Kidney tubule cell (primary cell): ENCODE measurements around the gene ABHD15.
A peak's percentile ranks its signal among the peaks of the same experiment; 100 is the strongest.

ENCODE experiments used
- DNase-seq: peaks from one replicate; pipeline ENCODE4 v3.0.0-alpha.2; 2018; ENCODE audit warnings: low spot score

ABHD15 gene, protein sequence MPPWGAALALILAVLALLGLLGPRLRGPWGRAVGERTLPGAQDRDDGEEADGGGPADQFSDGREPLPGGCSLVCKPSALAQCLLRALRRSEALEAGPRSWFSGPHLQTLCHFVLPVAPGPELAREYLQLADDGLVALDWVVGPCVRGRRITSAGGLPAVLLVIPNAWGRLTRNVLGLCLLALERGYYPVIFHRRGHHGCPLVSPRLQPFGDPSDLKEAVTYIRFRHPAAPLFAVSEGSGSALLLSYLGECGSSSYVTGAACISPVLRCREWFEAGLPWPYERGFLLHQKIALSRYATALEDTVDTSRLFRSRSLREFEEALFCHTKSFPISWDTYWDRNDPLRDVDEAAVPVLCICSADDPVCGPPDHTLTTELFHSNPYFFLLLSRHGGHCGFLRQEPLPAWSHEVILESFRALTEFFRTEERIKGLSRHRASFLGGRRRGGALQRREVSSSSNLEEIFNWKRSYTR

DNA sequence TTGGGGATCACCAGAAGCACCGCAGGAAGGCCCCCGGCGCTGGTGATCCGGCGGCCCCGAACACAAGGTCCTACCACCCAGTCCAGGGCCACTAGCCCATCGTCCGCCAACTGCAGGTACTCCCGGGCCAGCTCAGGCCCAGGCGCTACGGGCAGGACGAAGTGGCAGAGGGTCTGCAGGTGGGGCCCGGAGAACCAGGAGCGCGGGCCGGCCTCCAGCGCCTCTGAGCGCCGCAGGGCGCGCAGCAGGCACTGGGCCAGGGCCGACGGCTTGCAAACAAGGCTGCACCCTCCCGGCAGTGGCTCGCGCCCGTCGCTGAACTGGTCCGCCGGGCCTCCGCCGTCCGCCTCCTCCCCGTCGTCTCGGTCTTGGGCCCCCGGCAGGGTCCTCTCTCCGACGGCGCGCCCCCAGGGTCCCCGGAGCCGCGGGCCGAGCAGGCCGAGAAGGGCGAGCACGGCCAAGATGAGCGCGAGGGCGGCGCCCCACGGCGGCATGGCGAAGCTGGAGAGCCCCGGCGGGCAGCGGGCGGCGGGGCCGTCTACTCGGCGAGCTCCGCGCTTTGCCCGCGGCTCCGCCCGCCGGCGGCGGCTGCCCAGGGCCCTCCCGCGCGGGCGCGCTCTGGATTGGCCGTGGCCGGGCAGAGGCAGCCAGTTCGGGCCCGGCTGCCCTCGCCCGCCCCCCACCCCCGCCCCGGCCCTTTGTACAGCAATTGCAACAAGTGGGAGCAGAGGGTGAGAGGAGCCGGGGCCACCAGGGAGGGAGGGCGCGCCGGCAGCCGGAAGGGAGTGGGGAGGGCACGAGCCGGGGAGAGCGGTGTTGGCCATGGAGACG is at the start of gene ABHD15:
Gene ABHD15 (minus strand): TSS at position 565 of the 831 bp plus-strand sequence. CDS start 71 bp downstream, at position 494.
- DNase-seq, result peak; percentile 87

DNA sequence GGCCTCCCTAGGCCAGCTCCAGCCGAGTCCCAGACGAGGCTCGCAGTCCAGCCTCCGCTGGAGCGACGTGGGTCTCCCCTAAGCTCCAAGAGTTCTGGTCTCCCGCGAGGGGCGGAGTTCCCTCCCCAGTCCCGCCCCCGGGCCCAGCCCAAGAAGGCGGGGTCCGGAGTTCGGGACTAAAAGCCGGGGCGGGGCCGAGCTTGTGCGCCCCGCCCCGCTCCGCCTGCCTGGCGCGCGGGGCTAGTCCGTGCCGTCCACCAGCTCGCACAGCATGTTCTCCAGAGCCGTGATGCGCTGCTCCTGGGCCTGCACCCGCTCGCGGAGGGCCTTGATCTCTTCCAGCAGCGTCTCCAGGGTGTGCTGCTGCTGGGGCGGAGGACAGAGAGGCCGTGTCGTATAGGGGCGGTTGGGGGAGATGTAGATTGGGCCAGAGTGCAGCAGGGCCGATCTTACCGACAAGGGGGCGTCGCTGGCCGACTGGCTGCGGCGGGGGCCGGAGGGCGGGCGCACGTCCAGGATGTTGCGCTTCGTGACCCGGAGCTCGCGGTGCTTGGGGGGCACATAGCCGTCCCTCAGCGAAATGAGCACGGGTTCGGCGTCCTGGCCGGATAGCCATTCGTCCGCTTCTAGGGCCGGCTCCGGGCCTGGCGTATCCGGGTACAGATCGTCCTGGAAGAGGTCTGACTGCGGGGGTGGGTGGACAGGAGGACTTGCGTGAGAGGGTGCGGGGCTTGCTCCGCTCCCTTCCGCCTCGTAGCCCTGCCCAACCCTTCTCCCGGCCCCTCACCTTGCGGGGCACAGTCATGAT is 48.9 kb upstream of the ABHD15 start:
- peak; percentile 80 for DNase-seq

DNA sequence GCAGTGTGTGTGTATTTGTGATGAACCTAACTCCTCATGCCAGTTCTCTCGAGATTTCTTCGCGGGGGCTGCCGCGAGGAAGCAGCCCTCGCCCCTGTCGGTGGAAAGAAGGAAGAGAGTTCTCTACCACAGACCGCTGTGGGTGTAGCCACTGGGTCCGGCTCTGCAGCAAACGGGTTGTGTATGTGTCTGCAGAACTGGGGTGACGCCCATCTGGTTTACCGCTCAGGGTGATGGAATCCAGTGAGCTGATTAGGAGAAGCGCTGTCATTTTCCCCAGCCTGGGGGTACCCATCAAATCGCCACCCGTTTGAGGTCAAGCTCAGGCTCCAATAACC is 48.2 kb upstream of the ABHD15 start:
- DNase-seq, result no peak

DNA sequence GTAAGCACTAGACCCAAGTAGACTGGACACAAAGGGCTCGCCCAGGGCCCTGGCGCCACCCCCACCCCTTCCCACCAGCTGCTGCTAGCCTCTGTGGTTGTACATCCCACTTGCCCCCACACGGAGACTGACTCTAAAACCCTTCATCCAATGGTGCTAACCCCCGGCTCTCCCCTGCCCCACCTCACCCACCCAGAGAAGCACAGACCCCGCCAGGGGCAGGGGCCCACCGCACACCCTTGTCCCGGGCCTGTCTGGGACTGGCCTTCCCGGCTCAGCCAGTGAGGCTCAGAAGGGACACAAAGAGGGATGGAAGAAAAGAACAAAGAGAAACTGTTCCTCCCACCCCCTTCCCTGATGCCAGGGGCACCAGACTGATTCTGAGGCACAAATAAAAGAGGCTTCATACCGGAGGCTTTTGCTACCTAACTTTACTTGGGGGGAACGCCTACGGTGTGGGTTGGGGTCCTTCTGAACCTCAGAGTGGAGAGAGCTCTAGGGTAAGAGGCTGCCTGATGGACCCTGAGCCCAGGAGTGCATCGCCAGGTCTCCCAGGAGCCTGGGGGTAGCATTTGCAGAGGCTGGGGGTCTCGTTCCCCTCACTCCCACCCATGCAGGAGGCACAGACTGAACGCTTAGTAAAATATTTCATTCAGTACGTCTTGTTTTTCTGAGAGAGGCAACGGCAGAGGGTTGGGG is 47.7 kb upstream of the ABHD15 start:
- no peak for DNase-seq

DNA sequence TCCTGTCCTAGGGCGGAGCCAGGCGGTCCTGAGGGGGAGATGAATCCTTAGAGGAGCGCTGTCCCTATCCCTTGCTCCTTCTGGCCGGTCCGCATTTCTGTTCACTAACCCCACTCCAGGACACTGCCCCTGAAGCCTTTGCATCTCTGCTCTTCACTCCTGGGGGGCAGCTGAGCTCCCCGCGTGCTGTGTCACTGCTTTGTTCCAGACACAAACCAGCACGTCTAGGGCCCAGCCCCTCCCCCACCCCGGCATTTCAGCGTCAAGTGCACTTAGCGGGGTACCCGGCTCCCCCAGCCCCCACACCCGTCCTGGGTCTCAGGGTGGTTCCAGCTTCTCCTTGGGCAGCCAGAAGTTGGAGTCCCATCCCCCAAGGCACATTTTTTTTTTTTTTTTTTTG is 47.0 kb upstream of the ABHD15 start:
- no peak for DNase-seq

DNA sequence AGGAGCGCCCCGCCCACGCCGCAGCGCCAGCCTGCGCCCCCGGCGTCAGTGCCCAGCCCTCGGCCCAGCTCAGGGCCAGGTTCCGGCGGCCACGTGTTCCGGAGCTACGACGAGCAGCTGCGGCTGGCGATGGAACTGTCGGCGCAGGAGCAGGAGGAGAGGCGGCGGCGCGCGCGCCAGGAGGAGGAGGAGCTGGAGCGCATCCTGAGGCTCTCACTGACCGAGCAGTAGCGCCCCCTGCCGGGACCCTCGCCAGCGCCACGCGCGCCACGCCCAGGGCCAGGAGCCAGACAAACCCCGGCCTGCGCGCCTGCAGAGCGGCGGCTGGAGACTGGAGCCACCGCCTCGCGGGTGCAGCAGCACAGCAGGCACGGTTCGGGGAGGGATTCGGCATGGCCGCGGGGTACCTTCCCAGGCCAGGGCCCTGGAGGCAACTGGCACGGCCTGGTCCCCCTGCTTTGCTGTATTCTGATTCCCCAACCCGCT is 46.6 kb upstream of the ABHD15 start:
- peak; percentile 89 for DNase-seq

DNA sequence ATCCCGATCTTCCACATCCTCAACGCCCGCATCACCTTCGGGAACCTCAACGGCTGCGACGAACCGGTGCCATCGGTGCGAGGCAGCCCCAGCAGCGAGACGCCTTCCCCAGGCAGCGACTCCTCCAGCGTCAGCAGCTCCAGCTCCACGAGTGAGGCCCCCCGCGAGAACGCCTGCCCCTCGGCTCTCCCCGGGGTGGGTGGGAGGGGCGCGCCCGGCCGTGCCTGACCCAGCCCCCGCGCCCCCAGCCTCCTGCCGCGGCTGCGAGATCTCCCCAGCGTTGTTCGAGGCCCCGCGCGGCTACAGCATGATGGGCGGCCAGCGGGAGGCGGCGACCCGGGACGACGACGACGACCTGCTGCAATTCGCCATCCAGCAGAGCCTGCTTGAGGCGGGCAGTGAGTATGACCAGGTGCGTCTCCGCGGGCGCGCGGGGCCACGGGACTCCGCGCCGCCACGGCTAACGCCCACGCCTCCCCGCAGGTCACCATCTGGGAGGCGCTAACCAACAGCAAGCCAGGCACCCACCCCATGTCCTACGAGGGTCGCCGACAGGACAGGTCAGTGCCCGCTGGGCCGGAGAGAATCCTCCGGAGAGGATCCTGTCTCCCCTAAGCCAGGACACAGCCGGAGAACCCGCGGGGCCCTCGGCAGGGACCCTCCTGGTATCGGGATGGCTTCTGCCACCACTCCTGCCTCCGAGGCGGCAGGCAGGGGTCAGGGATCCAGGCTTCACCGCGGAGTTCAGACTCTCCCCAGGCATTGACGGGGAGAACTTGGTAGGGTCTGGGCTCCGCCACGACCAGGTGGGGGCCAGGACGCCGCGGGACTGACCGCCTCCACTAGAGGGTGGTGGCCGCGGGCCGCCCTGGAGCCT is 45.8 kb upstream of the ABHD15 start:
- no peak for DNase-seq

DNA sequence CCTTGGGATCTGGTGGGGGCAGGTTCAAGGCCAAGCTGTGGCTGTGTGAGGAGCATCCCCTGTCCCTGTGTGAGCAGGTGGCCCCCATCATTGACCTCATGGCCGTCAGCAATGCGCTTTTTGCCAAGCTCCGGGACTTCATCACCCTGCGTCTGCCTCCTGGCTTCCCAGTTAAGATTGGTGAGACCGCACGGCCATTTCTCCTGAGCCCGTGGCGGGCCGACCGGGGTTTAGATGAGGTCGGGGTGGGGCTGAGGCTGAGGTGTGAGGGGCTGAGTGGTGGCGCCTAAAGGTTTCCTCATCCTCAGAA is 45.2 kb upstream of the ABHD15 start:
- DNase-seq, result no peak

DNA sequence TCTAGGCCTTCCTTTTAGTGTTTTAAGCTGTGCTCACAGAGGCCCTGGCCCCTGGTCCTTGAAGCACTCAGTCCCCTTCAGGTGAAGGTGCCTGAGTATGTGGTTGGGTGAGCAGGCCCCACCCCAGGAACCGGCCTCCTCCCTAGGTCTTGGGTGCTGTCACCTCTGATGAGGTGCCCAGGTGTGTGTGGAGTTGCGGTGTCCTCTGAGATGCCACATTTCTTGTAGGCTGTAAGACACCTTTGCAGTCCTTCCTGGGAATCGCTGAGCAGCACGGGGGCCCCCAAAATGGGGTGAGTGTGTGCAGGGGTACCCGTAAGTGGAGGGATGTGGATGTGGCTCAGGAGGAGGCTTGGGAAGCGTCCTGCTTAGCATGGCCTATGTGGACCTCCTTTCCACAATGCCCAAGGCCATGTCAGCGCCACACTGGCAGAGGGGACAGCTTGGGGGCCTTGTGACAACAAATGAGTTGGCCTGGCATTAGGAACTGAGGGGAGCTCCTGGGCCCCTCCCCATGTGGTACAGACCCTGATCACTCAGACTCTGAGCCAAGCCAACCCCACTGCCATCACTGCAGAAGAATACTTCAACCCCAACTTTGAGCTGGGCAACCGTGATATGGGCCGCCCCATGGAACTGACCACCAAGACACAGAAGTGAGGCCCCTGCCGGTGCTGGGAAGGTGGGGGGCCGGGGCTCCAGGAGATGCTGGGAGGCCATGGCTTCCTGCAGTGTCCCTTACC is 44.7 kb upstream of the ABHD15 start:
- DNase-seq, result no peak

DNA sequence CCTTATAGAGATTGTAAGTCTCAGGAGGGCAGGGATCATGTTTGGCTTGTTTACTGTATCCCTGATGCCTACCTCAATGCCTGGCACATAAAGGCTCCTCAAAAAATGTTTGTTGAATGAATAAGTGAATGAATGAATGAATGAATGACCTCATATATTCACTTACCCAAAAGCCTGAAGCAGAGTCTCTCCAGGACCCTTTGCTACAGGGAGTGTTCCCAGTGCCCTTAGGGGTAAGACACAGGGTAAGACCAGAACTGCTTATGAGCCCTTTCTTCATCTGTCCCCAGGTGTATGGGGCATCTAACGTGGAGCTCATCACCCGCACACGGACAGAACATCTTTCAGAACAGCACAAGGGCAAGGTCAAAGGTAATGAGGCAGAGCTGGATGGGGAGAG is 43.6 kb upstream of the ABHD15 start:
- DNase-seq, result no peak

DNA sequence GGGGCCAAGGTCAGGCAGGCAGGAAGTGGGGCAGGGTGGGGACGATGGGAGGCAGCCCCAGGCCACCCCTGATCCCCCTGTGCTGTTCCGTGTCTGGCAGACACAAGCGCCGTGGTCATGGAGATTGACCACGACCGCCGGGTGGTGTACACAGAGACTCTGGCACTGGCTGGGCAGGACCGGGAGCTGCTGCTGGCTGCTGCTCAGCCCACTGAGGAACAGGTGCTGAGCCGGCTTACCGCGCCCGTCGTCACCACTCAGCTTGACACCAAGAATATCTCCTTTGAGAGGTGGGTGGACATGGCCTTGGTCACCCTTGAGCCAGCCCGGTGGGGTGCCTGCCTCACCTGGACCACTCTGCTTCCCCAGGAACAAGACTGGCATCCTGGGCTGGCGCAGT is 42.1 kb upstream of the ABHD15 start:
- DNase-seq, result no peak

DNA sequence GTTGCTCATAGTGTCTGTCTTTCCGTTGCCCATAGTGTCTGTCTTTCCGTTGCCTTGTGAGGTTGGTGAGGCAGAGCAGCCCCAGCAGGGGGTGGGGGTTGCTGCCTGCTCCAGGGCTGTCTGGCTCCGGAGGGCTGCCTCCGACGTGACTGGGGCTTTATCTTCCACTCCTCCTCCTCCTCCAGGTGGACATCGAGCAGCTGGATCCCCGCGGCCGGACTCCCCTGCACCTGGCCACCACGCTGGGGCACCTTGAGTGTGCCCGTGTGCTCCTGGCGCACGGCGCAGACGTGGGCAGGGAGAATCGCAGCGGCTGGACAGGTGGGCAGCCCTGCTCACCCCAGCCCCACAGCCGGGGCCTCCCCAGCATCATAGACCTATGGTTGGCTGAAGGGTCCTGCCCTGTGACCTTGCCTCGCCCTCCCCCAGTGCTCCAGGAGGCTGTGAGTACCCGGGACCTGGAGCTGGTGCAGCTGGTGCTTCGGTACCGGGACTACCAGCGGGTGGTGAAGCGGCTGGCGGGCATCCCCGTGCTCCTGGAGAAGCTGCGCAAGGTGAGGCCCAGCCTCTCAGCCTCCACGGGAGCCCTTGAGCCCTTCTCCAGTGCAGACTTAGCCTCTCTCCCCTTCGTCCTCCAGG is 40.8 kb upstream of the ABHD15 start:
- DNase-seq, result no peak

DNA sequence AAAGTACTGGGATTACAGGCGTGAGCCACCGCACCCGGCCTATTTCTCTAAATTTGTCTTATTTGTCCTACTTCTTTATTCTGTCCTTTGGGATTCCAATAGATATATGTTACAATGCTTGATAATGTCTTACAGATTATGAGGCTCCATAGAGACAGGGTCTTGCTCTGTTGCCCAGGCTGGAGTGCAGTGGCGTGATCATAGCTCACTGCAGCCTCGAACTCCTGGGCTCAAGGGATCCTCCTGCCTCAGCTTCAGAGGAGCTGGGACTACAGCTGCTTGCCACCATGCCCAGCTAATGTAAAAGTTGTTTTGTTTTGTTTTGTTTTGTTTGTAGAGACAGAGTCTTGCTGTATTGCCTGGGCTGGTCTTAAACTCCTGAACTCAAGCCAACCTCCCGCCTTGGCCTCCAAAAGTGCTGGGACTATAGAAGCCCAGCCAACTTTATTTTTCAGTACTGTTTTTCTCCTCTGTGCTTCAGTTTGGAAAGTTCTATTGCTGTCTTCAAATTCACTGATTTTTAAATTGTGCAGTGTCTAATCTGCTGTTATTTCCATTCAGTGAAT is 36.4 kb upstream of the ABHD15 start:
- DNase-seq, result no peak

DNA sequence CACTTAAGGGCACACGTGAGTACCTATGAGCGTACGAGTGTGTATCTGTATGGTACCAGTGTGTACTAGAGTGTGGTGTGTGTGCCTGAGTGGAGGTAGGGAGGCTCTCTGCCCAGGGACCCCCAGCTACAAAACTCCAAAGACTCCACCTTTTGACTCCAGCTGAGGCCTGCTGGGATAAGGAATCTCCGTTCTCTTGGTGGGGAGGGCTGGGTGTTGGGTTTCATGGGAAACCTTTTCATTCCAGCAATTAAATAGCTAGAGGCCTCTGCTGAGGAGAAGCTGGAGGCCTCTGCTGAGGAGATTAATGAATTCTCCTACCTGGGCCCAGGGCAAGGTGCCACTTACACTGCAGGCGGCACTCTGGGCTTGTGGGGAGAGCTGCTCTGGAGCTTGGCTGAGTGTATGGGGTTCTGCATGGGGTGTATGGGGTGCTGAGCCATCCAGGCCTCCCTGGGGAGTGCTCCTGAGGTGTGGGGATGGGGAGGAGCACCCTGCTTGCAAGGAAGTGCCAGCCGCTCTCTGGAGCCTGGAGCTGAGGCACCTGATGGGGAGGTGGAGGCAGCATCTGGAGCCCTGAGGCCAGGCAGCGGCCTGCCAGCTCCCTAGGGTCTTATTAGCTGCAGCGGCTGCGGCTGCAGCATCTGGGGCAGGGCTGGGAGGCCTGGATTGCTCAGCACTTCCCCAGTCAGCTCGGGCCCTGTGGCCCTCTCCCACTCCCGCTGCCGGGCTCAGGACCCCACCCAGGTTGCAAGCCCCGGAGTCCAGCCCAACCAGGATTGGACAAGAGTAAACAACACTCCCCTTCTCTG is 30.7 kb upstream of the ABHD15 start:
- no peak for DNase-seq

DNA sequence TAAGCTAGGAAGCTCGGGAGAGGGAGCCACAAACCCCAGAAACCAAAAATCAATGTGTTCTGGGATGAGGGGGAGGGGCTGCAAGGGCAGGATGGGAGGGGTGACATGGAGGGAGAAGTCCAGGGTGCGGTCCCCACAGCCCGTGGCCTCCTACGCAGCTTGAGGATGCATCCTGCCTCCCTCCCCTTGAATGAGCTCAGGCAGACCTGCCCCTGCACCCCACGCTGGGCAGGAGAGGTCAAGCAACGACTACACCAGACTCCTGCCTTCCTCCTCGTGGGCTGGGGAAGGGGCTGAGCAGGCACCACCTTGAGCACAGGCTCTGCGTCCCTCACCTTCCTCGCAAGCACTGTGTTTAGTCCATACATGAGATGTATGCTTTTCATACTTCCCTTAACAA is 30.0 kb upstream of the ABHD15 start:
- DNase-seq, result no peak

DNA sequence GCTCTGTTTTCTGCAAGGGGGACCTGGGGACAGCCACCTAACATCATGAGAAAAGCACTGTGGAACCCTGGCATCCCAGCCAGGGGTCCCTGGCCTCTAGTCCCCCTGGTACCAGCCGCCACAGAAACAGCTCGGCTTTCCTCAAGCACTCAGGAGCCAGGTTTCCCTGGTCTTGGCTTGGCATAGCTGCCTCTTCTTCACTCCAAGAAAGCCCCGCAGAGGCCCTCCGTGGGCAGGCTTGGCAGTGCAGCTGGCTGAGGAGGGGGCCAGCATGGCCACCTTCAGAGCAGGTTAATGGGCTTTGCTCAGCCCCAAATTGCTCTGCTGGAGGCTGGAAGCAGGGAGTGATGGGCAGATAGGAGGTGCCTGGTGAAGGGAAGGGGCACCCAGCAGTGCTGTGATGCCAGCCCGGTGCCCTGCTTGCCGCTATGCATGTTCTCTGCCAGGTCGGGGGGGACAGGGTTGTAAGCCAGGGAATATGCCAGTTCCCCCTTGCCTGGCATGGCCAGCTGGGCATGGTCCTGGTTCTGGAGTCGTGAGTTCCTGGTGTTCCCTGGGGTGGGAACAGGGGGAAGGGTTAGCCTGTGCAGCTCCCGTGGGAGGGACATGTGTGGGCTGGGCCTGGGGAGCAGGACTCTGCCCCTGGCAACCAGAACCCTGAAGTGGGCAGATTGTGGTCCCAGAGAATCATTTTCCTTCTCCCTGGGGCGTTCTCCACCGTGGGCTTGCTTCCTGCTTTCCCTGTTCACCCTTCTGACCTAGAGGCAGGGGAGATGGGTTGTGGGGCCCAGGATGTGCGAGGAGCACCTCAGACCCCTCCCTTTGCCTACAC is 29.3 kb upstream of the ABHD15 start:
- no peak for DNase-seq
